ENCODE data around the gene PRDM13. TPM values are rescaled to one million over a fixed set of nuclear protein-coding genes. Genes with fewer than 3 reads are reported as not detected.

Gene PRDM13
- total RNA-seq, 1 experiment from 2014 or later = 1.3 TPM

- TF ChIP-seq, protein P1, sequence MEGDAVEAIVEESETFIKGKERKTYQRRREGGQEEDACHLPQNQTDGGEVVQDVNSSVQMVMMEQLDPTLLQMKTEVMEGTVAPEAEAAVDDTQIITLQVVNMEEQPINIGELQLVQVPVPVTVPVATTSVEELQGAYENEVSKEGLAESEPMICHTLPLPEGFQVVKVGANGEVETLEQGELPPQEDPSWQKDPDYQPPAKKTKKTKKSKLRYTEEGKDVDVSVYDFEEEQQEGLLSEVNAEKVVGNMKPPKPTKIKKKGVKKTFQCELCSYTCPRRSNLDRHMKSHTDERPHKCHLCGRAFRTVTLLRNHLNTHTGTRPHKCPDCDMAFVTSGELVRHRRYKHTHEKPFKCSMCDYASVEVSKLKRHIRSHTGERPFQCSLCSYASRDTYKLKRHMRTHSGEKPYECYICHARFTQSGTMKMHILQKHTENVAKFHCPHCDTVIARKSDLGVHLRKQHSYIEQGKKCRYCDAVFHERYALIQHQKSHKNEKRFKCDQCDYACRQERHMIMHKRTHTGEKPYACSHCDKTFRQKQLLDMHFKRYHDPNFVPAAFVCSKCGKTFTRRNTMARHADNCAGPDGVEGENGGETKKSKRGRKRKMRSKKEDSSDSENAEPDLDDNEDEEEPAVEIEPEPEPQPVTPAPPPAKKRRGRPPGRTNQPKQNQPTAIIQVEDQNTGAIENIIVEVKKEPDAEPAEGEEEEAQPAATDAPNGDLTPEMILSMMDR (IDR thresholded peaks at IDR 0.05; ENCODE audit: unreplicated experiment) = no peak
- DNase-seq = no peak
- H3K4me3 Mint-ChIP-seq (ENCODE audit: low read depth, unreplicated experiment) = no peak overlapping the region
- H3K27me3 Mint-ChIP-seq (ENCODE audit: unreplicated experiment) = peaks cover 100% of the 10 kb centered on the region
- H3K36me3 Mint-ChIP-seq (ENCODE audit: insufficient read depth, unreplicated experiment) = no peaks in the 10 kb centered on the region
- CTCF ChIA-PET = no interaction called here
- H3K27ac Mint-ChIP-seq (ENCODE audit: unreplicated experiment) = no peak overlapping the region
- intact Hi-C loops (cut with micrococcal nuclease; ENCODE audit: unreplicated experiment) = no loop called here
- H3K9me3 Mint-ChIP-seq (ENCODE audit: low read depth, unreplicated experiment) = no peaks in the 10 kb centered on the region
- H3K4me1 Mint-ChIP-seq (ENCODE audit: low read depth, unreplicated experiment) = no peaks in the 10 kb centered on the region
- no TSS peak for BruUV-seq (replicated peaks)
These were observed 1.4 kb upstream of the PRDM13 start for GRCh38 chr6:99605074-99605734.

DNA sequence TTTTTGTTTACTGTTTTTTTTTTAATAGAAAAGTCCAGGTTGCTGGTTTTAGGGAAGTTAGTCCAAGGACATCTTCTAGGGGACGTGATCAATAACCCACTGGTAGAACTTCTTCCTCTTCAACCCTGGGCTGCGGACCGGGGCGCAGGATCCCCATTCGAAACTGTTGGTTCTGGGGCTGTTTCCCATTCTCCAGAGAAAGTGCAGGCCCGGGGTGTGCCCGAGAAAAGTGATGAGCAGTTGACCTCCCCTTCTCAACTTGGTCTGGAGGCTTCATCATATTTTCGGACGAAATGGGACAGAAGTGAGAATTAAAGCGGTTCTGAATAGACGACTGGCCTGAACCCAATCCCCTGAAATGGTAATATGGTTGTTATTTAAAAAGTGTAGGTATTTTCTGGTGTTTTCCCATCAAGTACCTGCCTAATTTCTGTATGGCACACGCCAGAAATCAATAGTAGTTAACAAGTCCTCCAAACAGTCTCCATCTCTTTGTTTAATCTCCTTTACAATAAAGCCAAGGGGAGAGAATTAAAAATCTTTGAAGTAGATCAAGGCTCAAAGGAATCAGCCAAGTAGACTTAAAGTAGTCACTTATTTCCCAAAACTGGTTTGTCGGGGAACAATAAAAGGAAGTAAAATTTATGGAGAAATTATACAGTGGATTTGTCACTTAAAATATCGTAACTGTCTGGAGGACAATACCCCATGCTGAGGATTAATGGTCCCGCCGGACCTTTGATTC is 550 bp upstream of the PRDM13 start:
- Mint-ChIP-seq H3K36me3 (ENCODE audit: insufficient read depth, unreplicated experiment) (no peaks in the 10 kb centered on the region), H3K4me1 (ENCODE audit: low read depth, unreplicated experiment) (no peaks in the 10 kb centered on the region), H3K9me3 (ENCODE audit: low read depth, unreplicated experiment) (no peaks in the 10 kb centered on the region), H3K4me3 (ENCODE audit: low read depth, unreplicated experiment) (no peak overlapping the region), H3K27ac (ENCODE audit: unreplicated experiment) (no peak overlapping the region), H3K27me3 (ENCODE audit: unreplicated experiment) (peaks cover 100% of the 10 kb centered on the region)
- CTCF ChIA-PET = no interaction called here
- TF ChIP-seq, protein P1 (IDR thresholded peaks at IDR 0.05; ENCODE audit: unreplicated experiment) = no peak
- no peak for DNase-seq
- intact Hi-C loops (cut with micrococcal nuclease; ENCODE audit: unreplicated experiment) = no loop called here
- BruUV-seq (replicated peaks) = no TSS peak

DNA sequence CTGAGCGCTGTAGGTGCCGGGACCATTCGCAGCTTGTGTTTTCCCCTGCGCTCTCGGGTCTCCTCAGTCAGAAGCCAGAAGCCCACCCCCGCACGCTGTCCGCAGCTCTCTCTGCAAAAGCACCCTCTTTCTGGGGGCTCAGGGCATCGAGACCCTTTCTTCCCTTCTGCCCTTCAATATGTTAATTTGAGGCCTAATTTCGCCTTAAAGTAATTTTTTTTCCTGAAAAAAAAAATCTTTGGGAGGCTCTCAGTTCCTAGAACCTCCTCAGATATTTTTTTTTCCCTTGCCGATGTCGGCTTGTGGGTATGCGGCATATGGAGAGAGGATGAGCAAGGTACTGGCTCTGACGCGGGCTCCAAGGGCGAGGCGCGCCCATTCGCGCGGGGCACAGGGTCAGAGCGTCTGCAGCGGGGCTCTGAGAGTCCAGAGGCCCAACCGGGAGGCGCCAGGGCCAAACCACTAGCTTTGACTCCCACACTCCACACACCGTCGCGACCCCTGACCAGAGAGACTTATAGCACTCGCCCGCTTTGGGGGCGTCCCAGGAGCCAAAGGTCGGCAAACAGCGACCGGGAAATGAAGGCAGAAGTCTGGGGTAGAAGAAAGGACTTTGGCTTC is 893 bp downstream of the PRDM13 start:
- Mint-ChIP-seq H3K9me3 (ENCODE audit: low read depth, unreplicated experiment) (no peaks in the 10 kb centered on the region), H3K4me1 (ENCODE audit: low read depth, unreplicated experiment) (no peaks in the 10 kb centered on the region), H3K27ac (ENCODE audit: unreplicated experiment) (no peak overlapping the region), H3K27me3 (ENCODE audit: unreplicated experiment) (peaks cover 93% of the 10 kb centered on the region), H3K36me3 (ENCODE audit: insufficient read depth, unreplicated experiment) (no peaks in the 10 kb centered on the region), H3K4me3 (ENCODE audit: low read depth, unreplicated experiment) (no peak overlapping the region)
- intact Hi-C loops (cut with micrococcal nuclease; ENCODE audit: unreplicated experiment) = no loop called here
- no peak for DNase-seq
- TF ChIP-seq, protein P1 (IDR thresholded peaks at IDR 0.05; ENCODE audit: unreplicated experiment) = no peak
- CTCF ChIA-PET = no interaction called here
- BruUV-seq (replicated peaks) = no TSS peak

GRCh38 chr6:99608059-99608885 is 1.6 kb downstream of the PRDM13 start:
- no TSS peak for BruUV-seq (replicated peaks)
- intact Hi-C loops (cut with micrococcal nuclease; ENCODE audit: unreplicated experiment) = no loop called here
- Mint-ChIP-seq H3K9me3 (ENCODE audit: low read depth, unreplicated experiment) (no peaks in the 10 kb centered on the region), H3K27me3 (ENCODE audit: unreplicated experiment) (peaks cover 86% of the 10 kb centered on the region), H3K4me3 (ENCODE audit: low read depth, unreplicated experiment) (no peak overlapping the region), H3K36me3 (ENCODE audit: insufficient read depth, unreplicated experiment) (no peaks in the 10 kb centered on the region), H3K4me1 (ENCODE audit: low read depth, unreplicated experiment) (no peaks in the 10 kb centered on the region), H3K27ac (ENCODE audit: unreplicated experiment) (no peak overlapping the region)
- TF ChIP-seq, protein P1 (IDR thresholded peaks at IDR 0.05; ENCODE audit: unreplicated experiment) = no peak
- DNase-seq = no peak
- CTCF ChIA-PET = no interaction called here
